HUES6 (cell line): ENCODE data around the gene SLAMF1.
"Not testable (repeated sequence)": the region's sequence is repeated elsewhere in the genome, so short reads cannot be mapped to it uniquely, and the experiment has no call there.

Source experiments
- H3K27ac ChIP-seq: 2 replicates; pipeline ENCODE4 v1.7.0; 2013; ENCODE audit warnings: low read depth, mild to moderate bottlenecking, low read length, inconsistent platforms
- H3K27me3 ChIP-seq: 2 replicates; pipeline ENCODE4 v1.6.1; 2013; ENCODE audit warnings: low read length; ENCODE audit not compliant: control insufficient read depth, insufficient read depth
- H3K36me3 ChIP-seq: 2 replicates; pipeline ENCODE4 v1.6.1; 2013; ENCODE audit warnings: low read length; ENCODE audit not compliant: control insufficient read depth, insufficient read depth
- H3K4me1 ChIP-seq: 2 replicates; pipeline ENCODE4 v1.6.1; 2013; ENCODE audit warnings: low read length; ENCODE audit not compliant: control insufficient read depth, insufficient read depth
- H3K4me3 ChIP-seq: 2 replicates; pipeline ENCODE4 v1.5.1; 2013; ENCODE audit warnings: low read depth, low read length
- H3K9ac ChIP-seq: one replicate; pipeline ENCODE4 v1.6.1; 2013; ENCODE audit warnings: mild to moderate bottlenecking, low read length
- H3K9me3 ChIP-seq: 2 replicates; pipeline ENCODE4 v1.6.1; 2013; ENCODE audit warnings: low read depth, low read length; ENCODE audit not compliant: control insufficient read depth, insufficient read depth

The SLAMF1 gene

GRCh38 chr1:160570840-160571239 is 76.0 kb downstream of the SLAMF1 start:
- Histone ChIP-seq H3K9ac (no peak overlapping the region), H3K4me3 (no peak overlapping the region), H3K27ac (no peak overlapping the region), H3K4me1 (no peaks in the 10 kb centered on the region), H3K27me3 (no peaks in the 10 kb centered on the region), H3K9me3 (no peaks in the 10 kb centered on the region), H3K36me3 (no peaks in the 10 kb centered on the region)

DNA sequence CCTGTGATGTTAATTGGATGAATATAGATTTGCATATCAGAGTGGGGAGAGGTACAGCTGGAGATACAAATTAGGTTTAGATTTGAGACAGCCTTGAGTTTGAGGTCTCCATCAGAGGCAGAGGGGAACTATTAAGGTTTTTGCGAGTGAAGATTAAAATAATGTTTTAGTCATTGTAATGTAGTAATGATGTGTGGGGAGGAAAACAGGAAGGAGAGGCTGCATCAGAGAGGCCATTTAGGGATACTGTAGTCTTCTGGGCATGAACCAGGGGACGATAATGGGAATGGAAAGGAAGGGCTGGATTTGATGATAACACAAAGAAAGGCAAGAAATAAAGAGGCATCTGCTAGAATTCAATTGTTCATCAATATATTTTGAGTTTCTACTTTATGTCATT is 77.0 kb downstream of the SLAMF1 start:
- H3K4me1 ChIP-seq = no peaks in the 10 kb centered on the region
- H3K27me3 ChIP-seq = no peaks in the 10 kb centered on the region
- H3K9ac ChIP-seq = no peak overlapping the region
- no peaks in the 10 kb centered on the region for H3K36me3 ChIP-seq
- no peak overlapping the region for H3K27ac ChIP-seq
- no peaks in the 10 kb centered on the region for H3K9me3 ChIP-seq
- no peak overlapping the region for H3K4me3 ChIP-seq

DNA sequence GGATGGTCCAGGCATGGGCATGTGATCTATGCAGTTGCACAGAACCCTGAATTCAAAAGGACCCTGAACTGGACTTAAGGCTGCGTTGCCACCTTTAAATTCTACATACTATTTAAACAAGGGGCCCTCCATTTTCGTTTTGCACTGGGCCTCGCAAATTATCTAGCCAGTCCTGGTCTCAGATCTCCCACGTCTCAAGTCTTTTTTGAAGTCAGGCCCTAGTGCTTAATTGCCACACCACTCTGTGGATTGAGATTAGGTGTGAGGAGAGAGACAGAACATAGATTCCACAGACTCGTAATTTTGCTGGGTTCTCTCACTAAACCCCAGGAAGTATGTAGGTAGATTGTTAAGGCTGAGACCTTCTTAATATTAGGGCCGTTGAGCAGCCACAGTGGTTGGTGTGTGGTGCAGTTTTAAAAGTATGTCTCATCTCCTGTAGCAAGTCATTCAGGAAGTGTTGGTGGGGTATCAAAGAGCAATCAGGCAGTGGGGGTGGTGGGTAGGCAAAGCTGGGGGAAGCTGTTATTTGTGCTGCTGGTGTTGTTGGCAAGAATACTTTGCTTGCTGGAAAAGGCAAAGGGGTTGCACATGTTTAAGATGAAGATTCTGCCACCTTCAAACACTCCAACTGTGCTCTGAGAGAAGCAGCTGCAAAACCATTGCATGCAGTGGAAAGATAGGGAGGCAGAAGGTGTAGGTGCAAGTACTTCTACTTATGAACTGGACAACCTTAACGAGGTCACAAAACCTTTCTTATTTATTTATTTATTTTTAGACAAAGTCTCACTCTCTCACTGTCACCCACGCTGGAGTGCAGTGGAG is 78.8 kb downstream of the SLAMF1 start:
- Histone ChIP-seq H3K27ac (no peak overlapping the region), H3K4me1 (no peaks in the 10 kb centered on the region), H3K4me3 (no peak overlapping the region), H3K9ac (no peak overlapping the region), H3K27me3 (no peaks in the 10 kb centered on the region), H3K9me3 (peaks cover 4% of the 10 kb centered on the region; the same call in 1 of the 2 replicates), H3K36me3 (no peaks in the 10 kb centered on the region)

DNA sequence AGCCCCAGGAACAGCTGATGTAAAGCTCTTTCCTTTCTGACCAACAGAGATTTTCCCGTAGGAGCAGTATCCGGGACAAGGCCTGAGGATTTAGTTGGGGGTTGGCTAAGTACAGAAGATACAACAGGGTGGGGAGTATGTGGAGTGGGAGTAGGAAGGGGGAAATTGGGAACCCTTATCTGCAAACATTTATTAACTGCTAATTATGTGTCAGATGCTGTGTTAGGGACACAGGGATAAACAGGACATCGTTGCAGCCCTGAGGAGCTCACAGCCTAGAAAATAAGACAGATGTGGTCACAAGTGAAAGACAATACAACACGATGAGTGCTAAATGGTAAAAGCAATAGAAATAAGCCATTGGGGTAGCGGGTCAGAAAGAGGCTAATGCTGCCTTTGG is 79.5 kb downstream of the SLAMF1 start:
- Histone ChIP-seq H3K4me1 (no peaks in the 10 kb centered on the region), H3K9me3 (peaks cover 8% of the 10 kb centered on the region), H3K4me3 (no peak overlapping the region), H3K36me3 (no peaks in the 10 kb centered on the region), H3K27ac (no peak overlapping the region), H3K9ac (no peak overlapping the region), H3K27me3 (no peaks in the 10 kb centered on the region)

GRCh38 chr1:160565564-160565963 is 81.3 kb downstream of the SLAMF1 start:
- Histone ChIP-seq H3K27ac (no peak overlapping the region), H3K27me3 (no peaks in the 10 kb centered on the region), H3K9ac (no peak overlapping the region), H3K4me1 (no peaks in the 10 kb centered on the region), H3K36me3 (no peaks in the 10 kb centered on the region), H3K9me3 (peaks cover 8% of the 10 kb centered on the region), H3K4me3 (no peak overlapping the region)

DNA sequence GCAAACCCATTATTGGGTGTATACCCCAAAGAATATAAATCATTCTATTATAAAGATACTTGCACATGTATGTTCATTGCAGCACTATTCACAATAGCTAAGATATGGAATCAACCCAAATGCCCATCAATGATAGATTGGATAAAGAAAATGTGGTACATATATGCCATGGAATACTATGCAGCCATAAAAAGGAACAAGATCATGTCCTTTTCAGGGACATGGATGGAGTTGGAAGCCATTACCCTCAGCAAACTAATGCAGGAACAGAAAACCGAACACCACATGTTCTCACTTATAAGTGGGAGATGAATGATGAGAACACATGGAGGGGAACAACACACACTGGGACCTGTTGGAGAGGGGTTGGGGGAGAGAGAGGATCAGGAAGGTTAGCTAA is 83.6 kb downstream of the SLAMF1 start:
- H3K9me3 ChIP-seq = peaks cover 10% of the 10 kb centered on the region
- not testable (repeated sequence) for H3K9ac ChIP-seq, H3K4me1 ChIP-seq, H3K36me3 ChIP-seq, H3K4me3 ChIP-seq, H3K27me3 ChIP-seq, H3K27ac ChIP-seq

GRCh38 chr1:160562745-160563144 is 84.1 kb downstream of the SLAMF1 start:
- H3K27me3 ChIP-seq, H3K9ac ChIP-seq, H3K4me3 ChIP-seq, H3K4me1 ChIP-seq, H3K27ac ChIP-seq, H3K36me3 ChIP-seq: not testable (repeated sequence)
- peaks cover 10% of the 10 kb centered on the region for H3K9me3 ChIP-seq

DNA sequence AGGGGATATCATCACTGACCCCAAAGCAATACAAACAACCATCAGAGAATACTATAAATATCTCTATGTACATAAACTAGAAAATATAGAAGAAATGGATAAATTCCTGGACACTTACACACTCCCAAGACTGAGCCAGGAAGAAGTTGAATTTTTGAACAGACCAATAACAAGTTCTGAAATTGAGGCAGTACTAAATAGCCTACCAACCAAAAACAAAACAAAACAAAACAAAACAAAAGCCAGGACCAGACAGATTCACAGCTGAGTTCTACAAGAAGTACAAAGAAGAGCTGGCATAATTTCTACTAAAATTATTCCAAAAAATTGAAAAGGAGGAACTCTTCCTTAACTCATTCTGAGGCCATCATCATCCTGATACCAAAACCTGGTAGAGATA is 86.0 kb downstream of the SLAMF1 start:
- Histone ChIP-seq H3K36me3 (no peaks in the 10 kb centered on the region), H3K4me3 (no peak overlapping the region), H3K9ac (no peak overlapping the region), H3K27me3 (no peaks in the 10 kb centered on the region), H3K27ac (no peak overlapping the region), H3K4me1 (no peaks in the 10 kb centered on the region), H3K9me3 (peaks cover 10% of the 10 kb centered on the region)

GRCh38 chr1:160560045-160560705 is 86.7 kb downstream of the SLAMF1 start:
- no peak overlapping the region for H3K27ac ChIP-seq
- no peak overlapping the region for H3K4me3 ChIP-seq
- H3K27me3 ChIP-seq = no peaks in the 10 kb centered on the region
- no peaks in the 10 kb centered on the region for H3K36me3 ChIP-seq
- no peaks in the 10 kb centered on the region for H3K4me1 ChIP-seq
- no peak overlapping the region for H3K9ac ChIP-seq
- peaks cover 10% of the 10 kb centered on the region for H3K9me3 ChIP-seq

- not testable (repeated sequence) for H3K4me3 ChIP-seq, H3K9ac ChIP-seq, H3K27me3 ChIP-seq, H3K27ac ChIP-seq, H3K4me1 ChIP-seq, H3K36me3 ChIP-seq
- peaks cover 10% of the 10 kb centered on the region for H3K9me3 ChIP-seq
These were observed 87.4 kb downstream of the SLAMF1 start for GRCh38 chr1:160559437-160559836.

DNA sequence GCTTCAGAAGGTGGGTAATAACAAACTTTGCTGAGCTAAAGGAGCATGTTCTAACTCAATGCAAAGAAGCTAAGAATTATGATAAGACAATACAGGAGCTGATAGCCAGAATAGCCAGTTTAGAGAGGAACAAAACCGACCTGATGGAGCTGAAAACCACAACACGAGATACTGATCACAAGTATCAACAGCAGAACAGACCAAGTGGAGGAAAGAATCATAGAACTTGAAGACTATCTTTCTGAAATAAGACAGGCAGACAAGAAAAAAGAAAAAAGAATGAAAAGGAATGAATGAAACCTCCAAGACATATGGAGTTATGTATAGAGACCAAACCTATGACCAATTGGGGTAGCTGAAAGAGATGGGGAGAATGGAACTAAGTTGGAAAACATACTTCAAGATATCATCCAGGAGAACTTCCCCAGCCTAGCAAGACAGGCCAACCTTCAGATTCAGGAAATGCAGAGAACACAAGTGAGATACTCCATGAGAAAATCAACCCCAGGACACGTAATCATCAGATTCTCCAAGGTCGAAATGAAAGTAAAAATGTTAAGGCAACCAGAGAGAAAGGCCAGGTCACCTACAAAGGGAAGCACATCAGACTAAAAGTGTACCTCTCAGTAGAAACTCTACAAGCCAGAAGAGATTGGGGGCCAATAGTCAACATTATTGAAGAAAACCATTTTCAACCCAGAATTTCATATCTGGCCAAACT is 88.0 kb downstream of the SLAMF1 start:
- Histone ChIP-seq H3K36me3 (no peaks in the 10 kb centered on the region), H3K27me3 (no peaks in the 10 kb centered on the region), H3K4me1 (no peaks in the 10 kb centered on the region), H3K27ac (no peak overlapping the region), H3K4me3 (no peak overlapping the region), H3K9me3 (peaks cover 10% of the 10 kb centered on the region), H3K9ac (no peak overlapping the region)
